Measurements from ENCODE around the gene PTPRG. TPM values are rescaled to one million over a fixed set of nuclear protein-coding genes. Genes with fewer than 3 reads are reported as not detected.

The PTPRG gene
- total RNA-seq, 1 experiment from 2014 or later: 0.73 TPM

GRCh38 chr3:61807865-61808276 is 246.5 kb downstream of the PTPRG start:
- Histone ChIP-seq H4K20me1 (ENCODE audit: low read length) (no peaks in the 10 kb centered on the region), H3K9me2 (replicated peaks; ENCODE audit: low read length) (no peaks in the 10 kb centered on the region), H3K4me3 (ENCODE audit: low read length) (no peak overlapping the region), H3K9ac (ENCODE audit: low read length) (no peak overlapping the region), H3K36me3 (ENCODE audit: low read depth, low read length) (no peaks in the 10 kb centered on the region), H3K4me1 (ENCODE audit: insufficient read depth, low read length) (no peaks in the 10 kb centered on the region), H2AFZ (ENCODE audit: low read length) (no peak overlapping the region), H3K27me3 (ENCODE audit: low read length) (no peaks in the 10 kb centered on the region), H3K4me2 (ENCODE audit: low read length) (no peak overlapping the region), H3K79me2 (ENCODE audit: low read length) (no peaks in the 10 kb centered on the region), H3K27ac (ENCODE audit: low read length) (no peak overlapping the region), H3K9me3 (ENCODE audit: low read length) (no peaks in the 10 kb centered on the region; the same call in 1 of the 2 replicates), H3F3A (ENCODE audit: low read length, unreplicated experiment) (no peaks in the 10 kb centered on the region)
- CTCF ChIA-PET: no interaction called here
- POLR2A ChIA-PET (ENCODE audit: unreplicated experiment): no interaction called here
- no peak for TF ChIP-seq EZH2 (IDR thresholded peaks at IDR 0.05; ENCODE audit: low read length, unreplicated experiment)
- TF ChIP-seq EZH2phosphoT487 (IDR thresholded peaks at IDR 0.05; ENCODE audit: borderline replicate concordance, low read length): no peak
- no peak for TF ChIP-seq CTCF (conservative IDR thresholded peaks at IDR 0.05; ENCODE audit: low read depth, low read length)
- DNase-seq (no peak), ATAC-seq (no peak)
- intact Hi-C loops (cut with micrococcal nuclease): no loop called here
- BruUV-seq (replicated peaks): no TSS peak

- POLR2A ChIA-PET (ENCODE audit: unreplicated experiment): no interaction called here
- no peak for TF ChIP-seq EZH2phosphoT487 (IDR thresholded peaks at IDR 0.05; ENCODE audit: borderline replicate concordance, low read length)
- TF ChIP-seq EZH2 (IDR thresholded peaks at IDR 0.05; ENCODE audit: low read length, unreplicated experiment): no peak
- no peak for TF ChIP-seq CTCF (conservative IDR thresholded peaks at IDR 0.05; ENCODE audit: low read depth, low read length)
- Histone ChIP-seq H3K4me3 (ENCODE audit: low read length) (no peak overlapping the region), H4K20me1 (ENCODE audit: low read length) (no peaks in the 10 kb centered on the region), H3K79me2 (ENCODE audit: low read length) (no peaks in the 10 kb centered on the region), H3K27me3 (ENCODE audit: low read length) (no peaks in the 10 kb centered on the region), H3K4me1 (ENCODE audit: insufficient read depth, low read length) (no peaks in the 10 kb centered on the region), H3K9ac (ENCODE audit: low read length) (no peak overlapping the region), H3K27ac (ENCODE audit: low read length) (no peak overlapping the region), H3K9me2 (replicated peaks; ENCODE audit: low read length) (no peaks in the 10 kb centered on the region), H3K9me3 (ENCODE audit: low read length) (no peaks in the 10 kb centered on the region; the same call in 1 of the 2 replicates), H3F3A (ENCODE audit: low read length, unreplicated experiment) (no peaks in the 10 kb centered on the region), H2AFZ (ENCODE audit: low read length) (no peak overlapping the region), H3K4me2 (ENCODE audit: low read length) (no peak overlapping the region), H3K36me3 (ENCODE audit: low read depth, low read length) (no peaks in the 10 kb centered on the region)
- intact Hi-C loops (cut with micrococcal nuclease): no loop called here
- DNase-seq: no peak
- no TSS peak for BruUV-seq (replicated peaks)
- CTCF ChIA-PET: no interaction called here
- ATAC-seq: no peak
These were observed 247.2 kb downstream of the PTPRG start for GRCh38 chr3:61808526-61808925.

GRCh38 chr3:61808999-61809398 is 247.6 kb downstream of the PTPRG start:
- intact Hi-C loops (cut with micrococcal nuclease): no loop called here
- H3K9me2 ChIP-seq (replicated peaks; ENCODE audit: low read length): no peaks in the 10 kb centered on the region
- H3K4me1 ChIP-seq (ENCODE audit: insufficient read depth, low read length): no peaks in the 10 kb centered on the region
- H3K27ac ChIP-seq (ENCODE audit: low read length): no peak overlapping the region
- no peak overlapping the region for H3K4me3 ChIP-seq (ENCODE audit: low read length)
- no peaks in the 10 kb centered on the region; the same call in 1 of the 2 replicates for H3K9me3 ChIP-seq (ENCODE audit: low read length)
- no peaks in the 10 kb centered on the region for H4K20me1 ChIP-seq (ENCODE audit: low read length)
- H3K79me2 ChIP-seq (ENCODE audit: low read length): no peaks in the 10 kb centered on the region
- BruUV-seq (replicated peaks): no TSS peak
- no peak overlapping the region for H3K9ac ChIP-seq (ENCODE audit: low read length)
- H2AFZ ChIP-seq (ENCODE audit: low read length): no peak overlapping the region
- ChIA-PET POLR2A (ENCODE audit: unreplicated experiment) (no interaction called here), CTCF (no interaction called here)
- H3K27me3 ChIP-seq (ENCODE audit: low read length): no peaks in the 10 kb centered on the region
- H3K36me3 ChIP-seq (ENCODE audit: low read depth, low read length): no peaks in the 10 kb centered on the region
- no peaks in the 10 kb centered on the region for H3F3A ChIP-seq (ENCODE audit: low read length, unreplicated experiment)
- ATAC-seq (no peak), DNase-seq (no peak)
- TF ChIP-seq EZH2 (IDR thresholded peaks at IDR 0.05; ENCODE audit: low read length, unreplicated experiment): no peak
- TF ChIP-seq EZH2phosphoT487 (IDR thresholded peaks at IDR 0.05; ENCODE audit: borderline replicate concordance, low read length): no peak
- no peak for TF ChIP-seq CTCF (conservative IDR thresholded peaks at IDR 0.05; ENCODE audit: low read depth, low read length)
- no peak overlapping the region for H3K4me2 ChIP-seq (ENCODE audit: low read length)

Measured in PC-3 (cell line).